Islet of Langerhans (tissue), 1 donor: ENCODE measurements around the gene CD74.

Source experiments
- FAIRE-seq: peaks from one replicate; lab custom pipeline; 2011; peaks lifted over from hg19 to GRCh38; lab: Jason Lieb, UNC

Gene CD74

DNA sequence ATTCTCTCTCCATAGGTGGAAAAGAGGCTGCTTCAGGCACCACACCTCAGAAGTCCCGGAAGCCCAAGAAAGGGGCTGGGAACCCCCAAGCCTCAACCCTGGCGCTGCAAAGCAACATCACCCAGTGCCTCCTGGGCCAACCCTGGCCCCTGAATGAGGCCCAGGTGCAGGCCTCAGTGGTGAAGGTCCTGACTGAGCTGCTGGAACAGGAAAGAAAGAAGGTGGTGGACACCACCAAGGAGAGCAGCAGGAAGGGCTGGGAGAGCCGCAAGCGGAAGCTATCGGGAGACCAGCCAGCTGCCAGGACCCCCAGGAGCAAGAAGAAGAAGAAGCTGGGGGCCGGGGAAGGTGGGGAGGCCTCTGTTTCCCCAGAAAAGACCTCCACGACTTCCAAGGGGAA lies 16.4 kb downstream of the CD74 start:
- no peak for FAIRE-seq

- no peak for FAIRE-seq
Measured at GRCh38 chr5:150395688-150395975, 17.1 kb downstream of the CD74 start.

DNA sequence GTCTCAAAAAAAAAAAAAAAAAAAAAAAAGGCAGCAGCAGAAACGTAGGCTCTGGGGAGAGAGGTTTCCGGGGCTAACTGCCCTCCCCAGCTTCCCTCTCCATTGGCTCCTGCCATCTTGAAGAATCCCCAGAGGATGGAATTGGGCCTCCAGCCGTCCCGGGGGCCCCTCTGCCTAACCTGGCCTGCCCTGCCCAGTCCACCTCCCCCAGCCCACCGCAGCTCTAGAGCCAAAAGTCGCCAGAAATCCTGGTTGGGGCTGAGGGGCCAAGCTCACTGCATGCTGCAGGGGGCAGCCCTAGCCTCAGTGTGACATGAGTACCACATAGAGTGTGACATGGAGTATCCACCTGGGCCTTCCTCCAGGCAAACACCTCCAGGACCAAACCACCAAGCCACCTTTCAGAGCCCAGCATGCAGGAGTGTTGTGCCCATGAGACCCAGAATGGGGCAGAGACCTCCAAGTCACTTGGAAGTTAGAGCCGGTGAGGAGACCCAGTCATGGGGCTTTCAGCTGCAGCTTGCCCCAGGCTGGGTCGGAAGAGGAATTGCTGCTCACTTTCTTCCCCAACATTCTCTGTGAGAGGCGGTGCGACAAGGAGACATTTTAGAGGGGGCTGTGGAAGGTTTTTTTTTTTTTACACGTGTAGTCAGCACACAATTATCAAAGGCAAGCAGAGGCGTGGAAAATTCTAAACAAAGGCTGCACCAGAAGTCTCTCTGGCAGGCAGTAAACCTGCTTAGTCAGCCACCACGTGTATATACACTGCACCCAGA lies 17.6 kb downstream of the CD74 start:
- FAIRE-seq: no peak

DNA sequence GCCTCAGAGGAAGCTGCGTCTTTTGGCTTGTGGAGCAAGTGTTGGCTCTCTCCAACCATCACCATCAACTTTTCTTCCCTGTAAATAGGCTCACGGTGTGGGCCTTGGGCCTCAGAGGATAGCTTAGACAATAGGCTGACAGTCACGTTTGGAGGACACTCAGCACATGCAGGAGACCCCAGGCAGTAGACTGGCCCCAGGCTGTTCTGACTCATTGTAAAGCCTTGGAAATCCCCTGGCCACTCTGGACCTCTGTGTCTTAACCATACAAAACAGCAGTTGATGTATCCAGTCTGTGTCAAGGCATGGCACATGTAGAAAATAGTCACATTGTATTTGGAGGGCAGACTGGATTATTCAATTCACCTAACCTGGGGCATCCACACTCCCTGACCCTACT lies 18.6 kb downstream of the CD74 start:
- no peak for FAIRE-seq

DNA sequence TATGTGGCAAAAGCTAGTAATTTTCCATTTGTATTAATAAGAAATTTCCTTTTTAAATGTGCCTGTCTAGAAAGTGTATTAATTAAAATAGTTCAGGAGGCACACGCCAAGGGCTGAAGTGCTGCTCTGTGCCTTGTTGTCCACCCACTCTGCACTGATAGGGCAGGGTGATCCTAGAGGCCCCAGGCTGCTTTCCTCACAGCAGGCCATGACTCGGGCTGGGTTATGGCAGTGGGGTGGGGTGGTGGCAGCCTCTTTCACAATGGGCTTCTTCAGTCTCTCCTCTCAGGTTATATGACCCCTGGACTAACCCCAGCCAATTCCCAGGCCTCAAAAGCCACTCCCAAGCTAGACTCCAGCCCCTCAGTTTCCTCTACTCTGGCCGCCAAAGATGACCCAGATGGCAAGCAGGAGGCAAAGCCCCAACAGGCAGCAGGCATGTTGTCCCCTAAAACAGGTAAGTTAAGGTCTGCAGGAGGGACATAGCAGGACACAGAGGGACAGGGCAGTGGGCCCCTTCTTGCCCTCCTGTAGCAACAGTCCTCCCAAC lies 19.5 kb downstream of the CD74 start:
- no peak for FAIRE-seq

DNA sequence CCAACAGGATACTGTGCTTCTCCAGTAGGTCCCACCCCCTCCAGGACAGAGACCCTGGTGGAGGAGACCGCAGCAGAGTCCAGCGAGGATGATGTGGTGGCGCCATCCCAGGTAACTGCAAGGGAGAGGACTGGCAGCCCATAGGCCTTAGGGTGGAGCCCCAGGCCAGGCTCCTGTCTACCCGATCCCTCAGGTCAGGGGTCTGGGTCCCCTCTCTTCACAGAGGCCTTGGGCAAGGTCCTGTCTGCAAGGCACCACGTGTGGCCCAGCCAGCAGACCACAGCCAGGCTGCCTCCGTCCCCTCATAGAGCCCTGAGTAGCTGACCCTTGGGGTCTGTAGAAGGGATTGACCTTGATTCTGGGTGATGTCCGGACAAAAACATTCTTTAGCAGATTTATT lies 20.0 kb downstream of the CD74 start:
- no peak for FAIRE-seq

DNA sequence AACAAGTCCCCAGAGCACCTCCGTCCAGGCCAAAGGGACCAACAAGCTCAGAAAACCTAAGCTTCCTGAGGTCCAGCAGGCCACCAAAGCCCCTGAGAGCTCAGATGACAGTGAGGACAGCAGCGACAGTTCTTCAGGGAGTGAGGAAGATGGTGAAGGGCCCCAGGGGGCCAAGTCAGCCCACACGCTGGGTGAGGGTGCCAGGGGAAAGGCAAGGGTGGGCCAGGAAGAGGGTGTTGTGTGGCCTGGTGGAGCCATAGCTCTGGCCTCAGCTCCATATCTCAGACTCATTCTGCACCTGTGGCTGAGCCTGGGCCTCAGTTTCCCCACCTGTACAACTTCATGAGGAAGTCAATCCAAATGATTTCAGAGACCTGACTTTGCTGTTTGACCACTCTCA lies 20.7 kb downstream of the CD74 start:
- no peak for FAIRE-seq

DNA sequence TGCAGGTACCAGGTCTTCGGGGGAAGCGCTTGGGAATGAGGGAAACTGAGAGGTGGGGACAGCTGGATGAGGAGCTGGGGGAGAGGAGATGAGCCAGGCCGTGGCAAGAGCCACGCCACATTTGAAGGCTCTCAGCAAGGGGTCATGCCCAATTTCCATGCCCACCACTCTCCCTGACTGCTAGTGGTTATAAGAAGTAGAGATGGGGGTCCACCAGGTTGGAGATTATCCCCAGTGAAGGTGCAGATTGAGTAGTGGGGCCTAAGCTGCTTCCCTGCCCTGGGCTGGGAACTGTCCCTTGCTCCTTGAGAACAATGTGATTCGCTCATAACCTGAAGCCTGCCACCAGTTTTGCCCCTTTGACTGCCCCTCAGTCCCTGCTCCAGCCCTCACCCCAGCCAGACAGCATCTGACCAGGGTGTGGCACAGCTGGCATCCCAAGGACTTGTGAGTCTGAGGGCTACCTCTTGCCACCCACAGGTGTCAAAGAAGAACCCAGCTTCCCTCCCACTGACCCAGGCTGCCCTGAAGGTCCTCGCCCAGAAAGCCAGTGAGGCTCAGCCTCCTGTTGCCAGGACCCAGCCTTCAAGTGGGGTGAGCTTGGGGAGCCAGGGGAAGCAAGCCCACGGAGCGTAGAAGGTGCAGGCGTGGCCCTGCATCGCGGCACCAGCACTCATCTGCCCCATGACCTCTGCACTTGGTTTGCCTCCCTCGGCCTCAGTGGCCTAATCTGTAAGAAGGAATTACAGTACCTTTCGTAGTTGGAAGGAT lies 21.5 kb downstream of the CD74 start:
- no peak for FAIRE-seq

GRCh38 chr5:150389531-150390266 lies 23.0 kb downstream of the CD74 start:
- no peak for FAIRE-seq

DNA sequence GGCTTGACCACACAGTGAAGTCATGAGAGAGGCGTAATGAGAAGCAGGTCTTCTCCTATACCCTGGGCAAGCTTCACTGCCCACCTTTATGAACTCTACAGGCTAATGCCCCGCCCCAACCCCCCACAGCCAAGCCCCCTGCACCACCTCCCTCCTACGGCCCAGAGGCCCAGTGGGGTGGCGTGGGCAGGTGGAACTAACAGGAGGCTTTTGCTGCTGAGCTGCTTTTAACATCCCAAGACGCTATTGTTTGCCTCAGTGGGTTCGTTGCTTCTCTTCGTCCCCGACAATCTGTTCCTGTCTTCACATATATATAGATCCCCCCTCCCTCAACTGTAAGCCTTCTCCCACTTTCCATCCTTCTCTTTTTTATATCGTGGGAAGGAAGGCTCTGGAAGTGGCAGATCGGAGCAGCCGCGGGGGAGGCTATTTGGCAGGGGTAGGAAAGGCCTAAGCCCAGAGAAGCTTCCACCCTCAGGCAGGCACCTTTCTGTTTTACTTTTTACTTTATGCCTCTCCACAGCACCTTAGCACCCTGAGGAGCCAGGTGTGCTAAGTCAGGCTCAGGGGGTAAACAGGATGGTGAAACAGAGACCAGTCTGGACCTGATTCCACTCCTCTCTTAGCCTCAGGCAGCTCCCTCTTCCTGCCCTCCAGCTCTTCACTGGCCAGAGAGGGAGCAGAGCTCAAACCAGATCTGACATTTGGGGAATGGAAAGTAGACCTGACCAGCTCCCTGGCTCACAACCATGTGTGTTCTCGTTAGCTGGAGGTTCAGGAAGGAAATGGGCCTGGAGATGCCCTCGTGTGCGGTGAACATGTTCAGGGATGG lies 26.5 kb downstream of the CD74 start:
- no peak for FAIRE-seq

GRCh38 chr5:150384701-150385100 lies 28.0 kb downstream of the CD74 start:
- no peak for FAIRE-seq

- no peak for FAIRE-seq
Measured at GRCh38 chr5:150377964-150378694, 34.6 kb downstream of the CD74 start.

- no peak for FAIRE-seq
Measured at GRCh38 chr5:150376799-150377771, 35.6 kb downstream of the CD74 start.

DNA sequence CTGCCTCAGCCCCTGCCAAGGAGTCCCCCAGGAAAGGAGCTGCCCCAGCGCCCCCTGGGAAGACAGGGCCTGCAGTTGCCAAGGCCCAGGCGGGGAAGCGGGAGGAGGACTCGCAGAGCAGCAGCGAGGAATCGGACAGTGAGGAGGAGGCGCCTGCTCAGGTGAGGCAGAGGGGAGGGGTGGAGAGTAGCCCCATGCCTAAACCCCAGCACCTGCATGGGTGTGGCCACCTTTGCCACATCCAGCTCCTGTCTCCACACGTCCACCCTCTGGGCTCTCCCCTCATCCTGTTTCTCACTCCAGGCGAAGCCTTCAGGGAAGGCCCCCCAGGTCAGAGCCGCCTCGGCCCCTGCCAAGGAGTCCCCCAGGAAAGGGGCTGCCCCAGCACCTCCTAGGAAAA lies 38.1 kb downstream of the CD74 start:
- FAIRE-seq: no peak

DNA sequence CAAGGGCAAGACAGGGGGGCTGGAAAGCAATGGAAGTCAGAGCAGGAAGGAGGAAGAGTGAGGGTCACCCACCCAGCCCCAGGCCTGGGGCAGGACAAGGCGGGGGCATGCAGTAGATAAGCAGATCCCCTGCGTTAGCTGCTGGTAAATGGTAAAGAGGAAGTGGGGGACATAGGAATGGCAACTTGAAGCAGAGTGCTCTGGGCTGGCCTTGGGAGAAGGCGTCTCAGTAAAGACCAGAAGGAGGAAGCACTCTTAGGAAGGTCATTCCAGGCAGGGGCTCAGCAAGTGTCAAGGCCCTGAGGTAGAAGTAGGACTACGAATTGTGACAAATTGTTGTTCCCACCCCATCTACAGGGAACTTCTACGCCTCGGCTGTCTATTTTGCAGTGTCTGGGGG lies 40.1 kb downstream of the CD74 start:
- no peak for FAIRE-seq

DNA sequence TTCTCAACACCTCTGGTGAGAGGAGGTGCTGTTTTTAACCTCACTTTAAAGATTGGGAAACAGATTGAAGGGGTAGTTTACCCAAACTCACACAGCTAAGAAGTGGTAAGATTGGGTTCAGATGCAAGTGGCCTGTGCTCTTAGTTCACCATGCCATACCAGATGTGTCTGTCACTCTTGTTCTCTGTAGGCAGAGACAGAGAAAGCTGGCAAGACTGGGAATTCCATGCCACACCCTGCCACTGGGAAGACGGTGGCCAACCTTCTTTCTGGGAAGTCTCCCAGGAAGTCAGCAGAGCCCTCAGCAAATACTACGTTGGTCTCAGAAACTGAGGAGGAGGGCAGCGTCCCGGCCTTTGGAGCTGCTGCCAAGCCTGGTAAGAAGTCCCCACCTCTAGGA lies 44.2 kb downstream of the CD74 start:
- no peak for FAIRE-seq

DNA sequence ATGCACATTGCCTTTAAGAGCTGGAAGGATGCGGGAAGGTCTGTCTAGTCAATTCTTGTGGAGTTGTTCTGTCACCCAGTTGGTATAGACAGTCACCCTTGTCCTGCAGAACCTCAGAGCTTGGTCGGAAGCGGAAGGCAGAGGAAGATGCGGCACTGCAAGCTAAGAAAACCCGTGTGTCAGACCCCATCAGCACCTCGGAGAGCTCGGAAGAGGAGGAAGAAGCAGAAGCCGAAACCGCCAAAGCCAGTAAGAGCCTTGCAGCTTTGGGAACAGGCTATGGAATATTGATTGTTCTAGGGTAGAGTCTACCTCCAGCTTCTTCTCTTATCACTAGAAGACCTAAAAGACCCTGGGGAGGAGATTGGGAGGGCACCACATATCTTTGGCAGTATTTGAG lies 48.7 kb downstream of the CD74 start:
- FAIRE-seq: no peak

DNA sequence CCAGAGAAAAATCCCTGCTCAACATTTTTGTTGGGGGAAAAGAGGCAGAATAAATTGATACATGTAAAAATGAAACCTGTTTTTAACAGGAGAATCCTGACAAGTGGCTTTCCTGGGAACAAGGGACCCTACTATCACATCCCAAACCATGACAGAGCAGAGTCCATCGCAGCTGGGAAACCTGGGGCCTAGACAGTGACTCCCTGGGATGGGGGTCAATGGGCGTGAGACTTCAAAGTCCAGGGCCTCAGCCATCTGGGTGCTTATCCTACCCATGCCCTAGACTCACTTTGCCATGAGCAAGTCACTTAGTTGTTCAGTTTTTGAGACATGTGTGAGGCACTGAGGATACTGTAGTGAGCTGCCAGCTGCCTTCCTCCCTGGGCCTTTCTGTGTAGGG lies 49.5 kb downstream of the CD74 start:
- FAIRE-seq: no peak

- no peak for FAIRE-seq
Measured at GRCh38 chr5:150361301-150361700, 51.4 kb downstream of the CD74 start.
